Esophagus mucosa (tissue), 1 donor: ENCODE measurements around the gene PSMC3. TPM values are rescaled to one million over a fixed set of nuclear protein-coding genes. Genes with fewer than 3 reads are reported as not detected.

Experiments
- ATAC-seq: fragments of 200-7000 bp; cut with Tn5 transposase; one replicate; pipeline ENCODE4 v1.9.1; 2020
- total RNA-seq: library from RNA; stranded (reverse); gene quantifications from one replicate; pipeline ENCODE4 v1.2.4, GENCODE V29; 2023
- donor health status: DM: yes; HTN: yes; CAD: no.

PSMC3 gene
- total RNA-seq, 1 donor from 2014 or later: 88.2 TPM

- no peak for ATAC-seq
Measured at GRCh38 chr11:47411884-47412746, 14.1 kb downstream of the PSMC3 start.

GRCh38 chr11:47410370-47411264 is 15.6 kb downstream of the PSMC3 start:
- ATAC-seq: no peak

- ATAC-seq: peak; percentile 51
Measured at GRCh38 chr11:47409440-47410369, 16.5 kb downstream of the PSMC3 start.

- peak; percentile 32 for ATAC-seq
Measured at GRCh38 chr11:47408598-47409439, 17.4 kb downstream of the PSMC3 start.

GRCh38 chr11:47407746-47408590 is 18.3 kb downstream of the PSMC3 start, which contains the start of gene SLC39A13:
TSS of gene SLC39A13 (plus strand) at chr11:47408590. CDS start at chr11:47410095, 1,505 bp downstream.
- peak; percentile 91 for ATAC-seq

GRCh38 chr11:47406896-47407745 is 19.1 kb downstream of the PSMC3 start:
- ATAC-seq: no peak

- ATAC-seq: no peak
Measured at GRCh38 chr11:47403571-47403970, 22.7 kb downstream of the PSMC3 start.

- ATAC-seq: no peak
Measured at GRCh38 chr11:47403135-47403534, 23.1 kb downstream of the PSMC3 start.

- ATAC-seq: peak; percentile 30
Measured at GRCh38 chr11:47400768-47401279, 25.4 kb downstream of the PSMC3 start.

- ATAC-seq: peak; percentile 70
Measured at GRCh38 chr11:47399860-47400767, 26.1 kb downstream of the PSMC3 start.

GRCh38 chr11:47398551-47398950 is 27.7 kb downstream of the PSMC3 start:
- ATAC-seq: no peak

GRCh38 chr11:47398011-47398410 is 28.2 kb downstream of the PSMC3 start:
- ATAC-seq: no peak

GRCh38 chr11:47396049-47396320 is 30.3 kb downstream of the PSMC3 start:
- no peak for ATAC-seq

- ATAC-seq: no peak
Measured at GRCh38 chr11:47395223-47396048, 30.8 kb downstream of the PSMC3 start.

GRCh38 chr11:47394322-47395222 is 31.7 kb downstream of the PSMC3 start:
- peak; percentile 27 for ATAC-seq

- no peak for ATAC-seq
Measured at GRCh38 chr11:47394050-47394321, 32.3 kb downstream of the PSMC3 start.
